Cardiac septum (tissue), 1 donor: ENCODE results near the gene IZUMO3. TPM values are rescaled to one million over a fixed set of nuclear protein-coding genes. Genes with fewer than 3 reads are reported as not detected.
"Not testable (repeated sequence)": the region's sequence is repeated elsewhere in the genome, so short reads cannot be mapped to it uniquely, and the experiment has no call there.

Experiments
- DNase-seq: peaks from one replicate; pipeline ENCODE4 v3.0.0-alpha.2; 2020; ENCODE audit warnings: low spot score
- intact Hi-C: fragments of 100-400 bp; cut with DNase I; formaldehyde crosslinking; loops from one replicate; pipeline ENCODE4 v1.14.0; 2022
- long read RNA-seq: library from polyadenylated mRNA; unstranded; transcript quantifications from one replicate; pipeline ENCODE4 v2.0.0, GENCODE V29; 2021
- total RNA-seq: library from RNA; stranded (reverse); fragmentation: NEBNext Ultra II Directional; extraction: Animal tissue kit (Norgen Biotek cat#: 25700); gene quantifications from one replicate; pipeline ENCODE4 v1.2.1, GENCODE V29; 2021
- donor health status: DM: no; HTN: no; CAD: no.

Gene IZUMO3
- not detected for total RNA-seq
- long read RNA-seq: 0 reads

- DNase-seq: no peak
- intact Hi-C loops: no loop called here
Measured at GRCh38 chr9:24545847-24546522, at the start of gene IZUMO3. Gene IZUMO3, minus strand, starts transcription at chr9:24545897. Its CDS starts 248 bp downstream, at chr9:24545649.

- no peak for DNase-seq
- intact Hi-C loops: no loop called here
Measured at GRCh38 chr9:24594234-24594850, 48.6 kb upstream of the IZUMO3 start.

- intact Hi-C loops: no loop called here
- DNase-seq: no peak
Measured at GRCh38 chr9:24590432-24590831, 44.7 kb upstream of the IZUMO3 start.

DNA sequence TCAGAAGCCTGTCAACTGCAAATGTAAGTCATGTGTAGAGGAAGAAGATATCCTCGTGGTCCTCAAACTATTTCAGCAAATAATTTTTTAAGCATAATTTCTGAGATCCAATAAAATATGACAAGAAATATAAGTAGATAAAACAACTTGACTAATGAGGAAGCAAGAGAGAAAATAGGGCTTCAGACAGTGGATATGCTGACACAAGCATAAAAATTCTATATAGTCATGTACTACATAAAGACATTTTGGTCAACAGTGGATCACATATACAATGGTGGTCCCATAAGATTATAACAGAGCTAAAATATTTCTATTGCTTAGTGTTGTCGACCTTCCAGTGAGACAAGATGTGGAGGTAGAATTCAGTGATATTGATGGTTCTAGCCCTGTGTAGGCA, 42.2 kb upstream of the IZUMO3 start:
- DNase-seq: no peak
- intact Hi-C loops: no loop called here

GRCh38 chr9:24582146-24583126, 36.7 kb upstream of the IZUMO3 start:
- no peak for DNase-seq
- intact Hi-C loops: no loop called here

- DNase-seq, intact Hi-C loops: not testable (repeated sequence)
Measured at GRCh38 chr9:24580005-24580404, 34.3 kb upstream of the IZUMO3 start.

- intact Hi-C loops: no loop called here
- no peak for DNase-seq
Measured at GRCh38 chr9:24572406-24572805, 26.7 kb upstream of the IZUMO3 start.

DNA sequence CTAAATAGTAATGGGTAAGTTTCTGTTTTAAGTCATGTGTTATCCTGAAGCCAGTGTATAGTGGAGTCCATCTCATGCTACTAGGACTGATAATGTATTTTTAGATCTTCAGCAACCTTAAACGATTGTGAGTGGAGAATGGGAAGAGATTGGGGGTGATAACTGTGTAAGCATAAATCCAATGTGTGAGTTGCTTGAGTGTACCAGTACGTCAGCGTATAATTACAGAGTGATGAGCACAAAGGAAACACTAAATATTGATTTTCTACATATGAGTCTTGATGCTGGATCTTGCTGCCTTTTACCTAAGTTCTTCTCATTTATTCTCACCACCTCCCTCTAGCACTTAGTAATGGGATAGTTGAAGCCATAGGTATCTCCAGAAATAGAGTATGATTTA, 16.3 kb upstream of the IZUMO3 start:
- DNase-seq: no peak
- intact Hi-C loops: no loop called here

GRCh38 chr9:24553183-24553552, 7.5 kb upstream of the IZUMO3 start:
- intact Hi-C loops: no loop called here
- DNase-seq: no peak

GRCh38 chr9:24552526-24553182, 7.0 kb upstream of the IZUMO3 start:
- no peak for DNase-seq
- intact Hi-C loops: no loop called here

DNA sequence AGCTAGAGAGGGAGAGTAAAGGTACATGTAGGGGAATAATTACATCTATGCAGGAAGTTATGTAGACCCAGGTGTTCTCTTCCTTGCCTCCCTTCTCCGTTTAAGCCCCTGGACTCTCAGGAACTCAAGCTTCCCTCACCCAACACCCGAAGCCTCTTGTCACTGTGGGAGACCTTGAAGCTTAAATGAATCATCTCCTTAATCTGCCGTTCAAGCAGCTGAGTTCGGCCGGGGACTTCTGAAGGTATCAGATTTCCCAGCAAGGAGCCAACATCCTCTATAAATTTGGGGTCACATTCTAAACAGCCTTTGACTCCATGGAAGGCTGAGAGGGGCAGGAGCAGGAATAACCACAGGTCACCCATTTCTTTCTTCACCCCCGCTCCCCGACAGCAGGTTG, 412 bp downstream of the IZUMO3 start:
- no peak for DNase-seq
- intact Hi-C loops: no loop called here

- intact Hi-C loops: no loop called here
- DNase-seq: no peak
Measured at GRCh38 chr9:24518545-24518944, 27.2 kb downstream of the IZUMO3 start.

DNA sequence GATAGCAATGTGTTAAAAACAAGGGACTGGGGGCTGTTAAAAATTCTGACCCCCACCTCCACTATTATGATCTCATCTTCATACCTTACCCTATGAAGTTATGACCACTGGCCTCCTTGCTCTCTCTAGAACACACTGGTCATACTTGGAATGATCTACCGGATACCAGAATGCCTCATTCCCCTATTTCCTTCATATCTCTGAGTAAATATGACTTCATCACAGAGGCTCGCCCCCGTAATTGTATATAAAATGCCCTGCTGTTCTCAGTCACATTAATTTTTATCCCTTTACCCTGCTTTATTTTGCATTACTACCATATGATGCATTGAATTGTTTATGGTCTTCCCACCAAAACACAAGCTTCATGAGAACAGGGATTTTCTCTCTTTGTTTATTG, 29.2 kb downstream of the IZUMO3 start:
- intact Hi-C loops: no loop called here

DNA sequence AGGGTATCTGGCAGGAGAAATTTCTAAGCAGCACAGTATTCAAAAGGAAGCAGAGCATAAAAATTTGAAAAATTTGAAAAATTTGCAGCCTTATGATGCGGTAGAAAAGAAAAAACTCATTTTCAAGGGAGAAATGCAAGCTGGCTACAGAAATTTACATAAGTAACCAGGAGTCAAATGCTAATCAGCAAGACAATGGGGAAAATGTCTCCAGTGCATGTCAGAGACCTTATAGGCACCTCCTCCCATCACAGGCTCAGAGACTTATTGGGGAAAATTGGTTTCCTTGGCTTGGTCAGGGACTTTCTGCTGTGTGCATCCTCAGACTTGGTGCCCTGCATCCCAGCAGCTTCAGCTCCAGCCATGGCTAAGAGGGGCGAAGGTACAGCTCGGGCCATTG, 35.8 kb downstream of the IZUMO3 start:
- intact Hi-C loops: no loop called here
- no peak for DNase-seq

More for the DNA sequence above, 29.2 kb downstream of the IZUMO3 start:
- no peak for DNase-seq

GRCh38 chr9:24504521-24504920, 41.2 kb downstream of the IZUMO3 start:
- intact Hi-C loops: no loop called here
- DNase-seq: no peak

DNA sequence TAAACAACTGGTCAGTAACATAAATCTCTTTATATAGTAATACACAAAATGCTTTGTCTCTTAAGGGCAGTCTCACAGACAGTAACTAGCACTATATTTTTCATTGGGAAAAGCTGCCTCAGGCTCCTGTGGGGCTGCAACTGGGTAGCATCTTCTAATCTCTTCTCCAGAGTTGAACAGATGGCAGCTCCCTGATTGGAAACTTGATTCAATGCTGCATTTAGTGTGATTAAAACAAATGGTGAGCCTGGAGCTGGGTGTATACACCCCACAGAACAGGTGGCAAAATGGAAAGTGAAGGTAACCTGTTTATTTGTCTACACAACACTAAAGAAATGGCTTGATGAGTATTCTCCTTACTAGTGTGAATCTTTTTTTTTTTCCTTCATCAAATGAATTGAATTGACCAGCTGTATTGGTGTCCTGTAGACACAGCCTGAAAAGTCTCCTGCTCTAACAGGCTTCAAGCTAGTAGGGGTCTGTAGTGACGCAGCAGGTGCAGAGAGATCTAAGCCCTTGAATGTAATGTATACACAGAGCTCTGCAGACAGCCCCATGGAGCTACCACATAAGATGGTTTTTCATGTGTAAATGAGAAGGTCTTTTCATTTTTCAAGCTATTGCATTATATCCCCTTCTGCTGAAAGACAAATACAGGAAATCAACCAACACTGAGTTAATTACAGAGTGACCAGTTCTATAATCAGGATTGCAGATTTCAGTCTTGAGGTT, 43.3 kb downstream of the IZUMO3 start:
- intact Hi-C loops: no loop called here
- no peak for DNase-seq

DNA sequence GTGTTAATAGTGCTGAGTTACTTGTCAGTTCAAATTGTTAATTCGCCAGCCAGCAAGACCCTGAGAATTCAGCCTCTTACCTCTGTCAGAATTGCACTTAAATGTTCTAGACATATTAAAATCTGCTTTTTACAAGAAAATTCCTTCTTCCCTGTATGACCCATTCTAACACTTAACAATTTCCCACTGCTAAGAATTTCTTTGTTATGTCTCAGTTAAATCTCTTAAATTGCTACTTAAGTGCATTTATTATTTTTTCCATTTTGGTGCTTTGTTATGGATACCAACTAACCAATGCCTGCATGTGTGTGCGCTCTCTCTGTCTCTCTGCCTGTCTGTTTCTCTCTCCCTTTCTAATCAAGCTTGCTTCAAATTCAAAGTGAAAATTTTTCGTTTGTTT, 44.9 kb downstream of the IZUMO3 start:
- DNase-seq: no peak

DNA sequence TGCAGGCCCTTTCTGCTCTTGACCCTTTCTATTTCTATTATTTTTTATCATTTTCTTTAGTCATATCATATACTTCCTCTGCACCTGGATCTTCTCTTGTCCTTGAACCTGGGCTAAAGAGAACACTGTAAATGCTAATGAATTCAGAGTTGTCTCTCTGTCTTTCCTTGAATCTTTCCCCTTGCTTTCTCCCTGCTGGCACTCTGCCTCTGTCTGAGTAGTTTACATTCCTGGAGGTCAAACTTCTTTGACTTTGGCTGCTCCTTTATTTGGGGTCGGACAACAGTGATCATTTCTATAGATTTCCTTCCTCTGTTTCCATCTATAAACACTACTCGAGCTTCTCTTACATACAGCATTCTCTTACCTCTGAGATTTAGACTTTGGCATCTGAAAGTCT, 47.1 kb downstream of the IZUMO3 start:
- DNase-seq: no peak
- intact Hi-C loops: no loop called here

More for the DNA sequence above, 44.9 kb downstream of the IZUMO3 start:
- intact Hi-C loops: no loop called here

DNA sequence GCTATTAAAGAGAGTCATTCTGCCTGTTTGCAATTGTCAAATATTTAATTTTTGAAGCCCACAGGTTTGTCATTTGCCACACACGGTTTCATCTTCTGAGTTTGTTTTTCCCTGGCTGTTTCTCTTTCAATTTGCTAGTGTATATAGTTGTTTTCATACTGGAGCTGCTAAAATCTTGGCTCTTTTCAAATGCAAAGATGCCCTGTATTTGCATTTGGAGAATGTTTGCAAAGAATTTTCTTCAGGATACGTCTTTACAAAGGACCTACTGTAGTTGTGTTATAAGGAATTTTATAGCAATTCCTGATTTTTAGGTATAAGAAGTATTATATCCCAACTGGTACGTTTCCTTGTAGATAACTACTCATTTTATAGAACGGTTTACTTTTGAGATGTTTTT, 48.0 kb downstream of the IZUMO3 start:
- intact Hi-C loops: no loop called here
- DNase-seq: no peak
